Measurements from ENCODE around the gene TEKTIP1.
"Not testable (repeated sequence)": the region's sequence is repeated elsewhere in the genome, so short reads cannot be mapped to it uniquely, and the experiment has no call there.

Gene TEKTIP1

DNA sequence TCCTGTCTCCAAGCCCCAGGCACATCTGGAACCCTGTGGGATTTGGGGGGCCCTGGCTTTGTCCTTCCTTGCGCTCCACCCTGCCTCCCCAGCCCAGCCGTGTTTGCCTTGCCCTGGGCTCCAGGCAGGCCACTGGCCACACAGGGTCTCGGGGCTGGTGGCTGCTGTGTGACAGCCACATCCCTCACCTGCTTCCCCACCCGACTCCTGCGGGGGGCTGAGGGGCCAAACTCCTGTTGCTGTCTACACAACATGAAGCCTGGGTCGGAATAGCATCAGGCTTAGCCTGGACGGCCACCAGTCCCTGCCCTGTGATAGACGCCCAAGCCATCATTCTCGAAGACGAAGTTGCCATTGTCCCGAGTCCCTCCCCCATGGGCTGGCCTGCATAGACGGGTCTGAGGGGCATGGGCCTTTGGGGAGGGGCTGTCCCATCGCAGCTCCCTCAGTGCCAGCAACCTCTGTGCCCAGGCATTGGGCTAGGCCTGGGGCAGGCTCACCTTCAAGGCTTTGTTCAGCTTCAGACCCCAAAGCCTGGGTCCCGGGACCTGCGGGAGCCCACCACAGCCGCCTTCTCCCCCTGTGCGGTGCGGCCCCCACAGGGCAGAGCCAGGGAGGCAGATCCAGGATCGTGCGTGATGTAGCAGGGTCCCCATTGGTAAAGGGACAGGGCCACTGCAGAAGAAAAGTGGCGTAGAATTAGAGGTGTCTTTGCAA is 15.5 kb upstream of the TEKTIP1 start:
- DNase-seq (ENCODE audit: low read depth) = no peak

DNA sequence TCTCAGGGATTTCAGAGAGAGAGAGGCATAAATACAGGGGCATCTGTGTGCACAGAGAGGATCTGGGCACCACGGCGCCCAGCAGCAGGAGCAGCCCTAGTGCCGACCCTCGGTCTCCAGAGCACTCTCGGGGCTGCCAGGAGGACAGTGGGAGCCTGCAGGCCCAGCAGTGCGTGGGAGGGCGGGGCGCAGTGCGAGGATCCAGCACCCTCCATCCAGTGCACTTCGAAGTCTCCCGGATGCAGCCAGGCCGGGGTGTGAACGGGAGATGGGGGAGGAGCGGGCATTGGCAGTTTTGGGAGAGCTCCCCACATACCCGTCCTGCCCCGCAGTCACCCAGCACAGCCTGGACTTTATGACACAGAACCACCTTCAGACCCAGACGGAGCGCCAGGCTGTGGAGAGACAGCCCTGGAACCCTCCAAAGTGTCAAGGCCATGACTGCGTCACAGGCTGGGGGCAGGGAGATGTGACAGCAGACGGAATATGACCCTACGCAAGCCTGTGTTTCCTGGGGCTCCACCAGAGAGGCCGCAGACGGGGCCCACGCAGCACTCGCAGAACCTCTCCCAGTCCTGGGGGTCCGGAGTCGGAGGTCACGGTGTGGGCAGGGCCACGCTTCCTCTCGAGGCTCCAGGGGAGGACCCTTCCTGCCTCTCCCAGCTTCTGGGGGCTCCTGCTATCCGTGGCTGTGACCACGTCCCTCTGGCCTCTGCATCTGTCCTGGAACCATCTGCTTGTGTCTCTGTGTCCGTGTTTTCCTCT is 14.7 kb upstream of the TEKTIP1 start:
- DNase-seq (ENCODE audit: low read depth) = no peak

DNA sequence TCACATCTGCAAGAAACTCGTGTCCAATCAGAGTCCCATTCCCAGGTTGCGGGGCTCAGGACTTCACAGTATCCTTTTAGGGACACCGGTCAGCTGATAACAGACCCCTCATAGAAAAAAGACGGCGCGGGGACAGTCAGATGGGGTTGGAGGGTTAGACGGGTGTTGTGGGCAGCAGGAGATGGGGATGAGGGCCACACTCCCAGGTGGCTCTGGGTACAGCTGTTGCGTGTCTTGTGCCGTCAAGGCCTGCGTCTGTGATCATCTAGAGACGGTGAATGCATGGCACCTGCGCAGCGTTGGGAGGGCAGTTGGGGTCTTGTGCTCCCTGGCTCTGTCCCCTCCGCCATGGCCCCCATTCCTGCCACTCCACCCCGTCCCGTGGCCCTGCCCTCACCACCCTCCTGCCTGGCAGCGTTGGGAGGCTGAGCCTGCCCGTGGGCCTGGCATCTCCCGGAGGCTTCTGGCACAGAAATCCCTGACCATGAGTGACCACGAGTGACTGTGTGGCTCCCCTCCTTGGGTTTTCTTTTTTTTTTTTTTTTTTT is 14.0 kb upstream of the TEKTIP1 start:
- DNase-seq (ENCODE audit: low read depth) = no peak

DNA sequence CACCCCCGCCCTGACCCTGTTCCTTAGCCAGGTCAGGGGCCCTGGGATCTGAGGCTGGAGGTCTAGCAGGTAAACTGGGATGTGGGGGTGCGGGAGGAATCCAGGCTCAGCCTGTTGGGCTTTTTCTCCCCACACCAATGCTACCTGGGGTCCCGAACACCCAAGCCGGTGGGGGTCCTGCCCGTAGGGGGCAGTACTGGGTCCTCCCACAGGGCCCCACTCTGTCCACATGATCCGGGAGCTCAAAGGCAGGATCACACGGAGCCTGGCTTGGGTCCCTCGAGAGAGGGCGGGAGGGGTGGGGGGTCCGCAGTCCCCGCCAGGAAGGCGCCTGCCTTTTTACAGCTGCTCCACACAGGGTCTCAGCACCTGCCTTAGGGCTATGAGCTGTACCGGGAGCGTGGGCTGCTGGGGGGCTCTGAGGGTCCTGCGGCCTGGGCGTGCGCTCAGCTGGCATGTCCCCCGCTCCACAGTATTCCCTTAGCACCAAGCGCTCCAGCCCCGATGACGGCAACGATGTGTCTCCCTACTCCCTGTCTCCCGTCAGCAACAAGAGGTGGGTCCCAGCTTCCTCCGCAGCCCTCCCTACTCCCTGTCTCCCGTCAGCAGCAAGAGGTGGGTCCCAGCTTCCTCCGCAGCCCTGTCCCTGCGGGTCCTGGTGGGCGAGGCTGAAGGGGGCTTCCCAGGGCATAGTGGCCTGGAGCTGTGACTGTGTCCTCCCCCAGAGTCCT is 12.3 kb upstream of the TEKTIP1 start:
- no peak for DNase-seq (ENCODE audit: low read depth)

DNA sequence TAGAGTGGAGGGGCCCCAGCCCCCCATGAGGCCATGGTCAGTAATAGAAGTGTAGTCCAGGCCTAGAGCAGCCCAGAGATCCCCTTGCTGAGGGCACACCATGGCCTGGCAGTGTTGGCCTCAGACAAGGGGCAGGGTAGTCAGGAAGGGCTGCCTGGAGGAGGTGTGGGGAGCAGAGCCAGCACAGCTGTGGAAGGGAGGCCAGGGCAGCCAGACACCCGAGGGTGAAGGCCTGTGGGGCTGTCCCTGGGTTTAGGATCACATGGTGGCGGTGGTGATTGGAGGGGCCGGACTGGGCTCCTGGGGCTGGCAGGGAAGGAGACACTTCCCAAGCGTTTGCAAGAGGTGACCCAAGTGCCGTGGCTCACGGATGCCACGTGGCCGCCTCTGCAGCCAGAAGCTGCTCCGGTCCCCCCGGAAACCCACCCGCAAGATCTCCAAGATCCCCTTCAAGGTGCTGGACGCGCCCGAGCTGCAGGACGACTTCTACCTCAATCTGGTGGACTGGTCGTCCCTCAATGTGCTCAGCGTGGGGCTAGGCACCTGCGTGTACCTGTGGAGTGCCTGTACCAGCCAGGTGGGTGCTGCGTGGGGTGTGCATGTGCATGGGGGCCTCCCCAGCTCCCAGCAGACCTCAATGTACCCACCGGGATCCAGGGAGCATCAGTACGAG is 11.6 kb upstream of the TEKTIP1 start:
- DNase-seq (ENCODE audit: low read depth) = no peak

DNA sequence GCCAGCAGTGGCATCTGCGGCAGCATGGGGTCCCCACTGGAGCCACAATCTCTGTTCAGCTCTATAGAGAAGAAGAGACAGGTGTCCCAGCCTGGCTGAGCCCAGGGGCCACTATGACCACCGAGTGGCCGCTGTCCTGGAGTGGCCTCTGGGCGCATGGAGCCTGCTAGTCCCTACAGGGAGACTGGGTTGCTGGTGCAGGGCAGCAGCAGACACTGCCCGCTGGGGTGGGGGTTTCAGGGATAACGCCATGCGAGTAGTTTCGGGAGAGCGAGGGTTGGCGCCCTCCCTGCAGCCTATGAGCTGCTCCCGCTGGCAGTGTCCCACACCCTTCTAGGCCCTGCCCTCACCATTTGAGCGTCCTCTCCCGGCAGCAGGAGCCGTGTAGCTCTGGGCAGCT is 10.9 kb upstream of the TEKTIP1 start:
- no peak for DNase-seq (ENCODE audit: low read depth)

DNA sequence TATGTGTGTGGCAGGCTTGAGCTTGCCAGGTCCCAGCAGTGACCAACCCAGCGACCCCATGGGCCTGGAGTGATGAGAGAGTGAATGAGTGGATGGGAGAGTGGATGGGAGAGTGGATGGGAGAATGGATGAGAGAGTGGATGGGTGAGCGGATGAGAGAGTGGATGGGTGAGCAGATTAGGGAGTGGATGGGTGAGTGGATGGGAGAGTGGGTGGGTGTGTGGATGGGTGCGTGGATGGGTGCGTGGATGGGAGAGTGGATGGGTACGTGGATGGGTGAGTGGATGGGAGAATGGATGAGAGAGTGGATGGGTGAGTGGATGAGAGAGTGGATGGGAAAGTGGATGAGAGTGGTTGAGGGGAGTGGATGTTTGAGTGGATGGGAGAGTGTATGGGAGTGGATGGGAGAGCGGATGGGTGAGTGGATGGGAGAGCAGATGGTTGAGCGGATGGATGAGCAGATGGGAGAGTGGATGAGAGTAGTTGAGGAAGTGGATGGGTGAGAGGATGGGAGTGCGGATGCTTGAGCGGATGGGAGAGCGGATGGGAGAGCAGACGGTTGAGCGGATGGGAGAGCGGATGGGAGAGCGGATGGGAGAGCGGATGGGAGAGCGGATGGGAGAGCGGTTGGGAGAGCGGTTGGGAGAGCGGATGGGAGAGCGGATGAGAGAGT is 10.3 kb upstream of the TEKTIP1 start:
- no peak for DNase-seq (ENCODE audit: low read depth)

DNA sequence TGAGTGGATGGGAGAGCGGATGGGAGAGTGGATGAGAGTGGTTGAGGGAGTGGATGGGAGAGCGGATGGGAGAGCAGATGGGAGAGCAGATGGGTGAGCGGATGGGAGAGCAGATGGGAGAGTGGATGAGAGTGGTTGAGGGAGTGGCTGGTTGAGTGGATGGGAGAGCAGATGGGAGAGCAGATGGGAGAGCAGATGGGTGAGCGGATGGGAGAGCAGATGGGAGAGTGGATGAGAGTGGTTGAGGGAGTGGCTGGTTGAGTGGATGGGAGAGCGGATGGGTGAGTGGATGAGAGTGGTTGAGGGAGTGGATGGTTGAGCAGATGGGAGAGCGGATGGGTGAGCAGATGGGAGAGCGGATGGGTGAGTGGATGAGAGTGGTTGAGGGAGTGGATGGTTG is 9.7 kb upstream of the TEKTIP1 start:
- not testable (repeated sequence) for DNase-seq (ENCODE audit: low read depth)

DNA sequence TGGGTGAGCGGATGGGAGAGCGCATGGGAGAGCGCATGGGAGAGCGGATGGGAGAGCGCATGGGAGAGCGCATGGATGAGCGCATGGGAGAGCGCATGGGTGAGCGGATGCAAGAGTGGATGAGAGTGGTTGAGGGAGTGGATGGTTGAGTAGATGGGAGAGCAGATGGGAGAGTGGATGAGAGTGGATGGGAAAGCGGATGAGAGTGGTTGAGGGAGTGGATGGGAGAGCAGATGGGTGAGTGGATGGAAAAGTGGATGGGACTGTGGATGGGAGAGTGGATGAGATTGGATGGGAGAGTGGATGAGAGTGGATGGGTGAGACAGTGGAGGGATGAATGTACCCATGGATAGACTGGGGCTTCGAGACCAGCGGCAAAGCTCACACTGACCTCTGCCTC is 8.6 kb upstream of the TEKTIP1 start:
- no peak for DNase-seq (ENCODE audit: low read depth)

DNA sequence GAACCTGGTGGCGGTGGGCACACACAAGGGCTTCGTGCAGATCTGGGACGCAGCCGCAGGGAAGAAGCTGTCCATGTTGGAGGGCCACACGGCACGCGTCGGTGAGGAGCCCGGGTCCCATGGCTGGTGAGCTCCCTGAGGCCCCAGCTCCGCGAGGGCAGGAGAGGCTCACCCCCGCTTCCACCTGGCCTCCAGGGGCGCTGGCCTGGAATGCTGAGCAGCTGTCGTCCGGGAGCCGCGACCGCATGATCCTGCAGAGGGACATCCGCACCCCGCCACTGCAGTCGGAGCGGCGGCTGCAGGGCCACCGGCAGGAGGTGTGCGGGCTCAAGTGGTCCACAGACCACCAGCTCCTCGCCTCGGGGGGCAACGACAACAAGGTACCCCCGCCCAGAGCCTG is 7.3 kb upstream of the TEKTIP1 start:
- DNase-seq (ENCODE audit: low read depth) = no peak

DNA sequence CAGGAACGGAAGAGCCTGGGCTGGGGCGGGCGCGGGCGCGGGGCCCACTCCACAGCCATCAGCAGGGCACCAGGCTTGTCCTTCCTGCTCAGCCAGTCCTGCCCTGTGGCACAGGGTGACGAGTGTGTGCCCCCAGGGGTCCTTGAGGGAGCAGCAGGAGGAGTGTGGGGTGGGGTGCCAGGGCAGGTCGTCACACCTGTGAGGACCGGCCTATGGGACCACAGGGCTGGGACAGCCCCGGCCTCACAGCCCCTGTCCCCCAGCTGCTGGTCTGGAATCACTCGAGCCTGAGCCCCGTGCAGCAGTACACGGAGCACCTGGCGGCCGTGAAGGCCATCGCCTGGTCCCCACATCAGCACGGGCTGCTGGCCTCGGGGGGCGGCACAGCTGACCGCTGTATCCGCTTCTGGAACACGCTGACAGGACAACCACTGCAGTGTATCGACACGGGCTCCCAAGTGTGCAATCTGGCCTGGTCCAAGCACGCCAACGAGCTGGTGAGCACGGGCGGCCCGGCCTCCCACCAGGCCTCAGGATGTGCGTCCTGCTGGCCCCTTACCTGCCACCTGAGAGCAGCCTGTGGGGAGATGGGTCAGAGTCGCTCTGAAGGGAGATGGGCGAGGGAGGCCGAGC is 6.7 kb upstream of the TEKTIP1 start:
- DNase-seq (ENCODE audit: low read depth) = no peak

DNA sequence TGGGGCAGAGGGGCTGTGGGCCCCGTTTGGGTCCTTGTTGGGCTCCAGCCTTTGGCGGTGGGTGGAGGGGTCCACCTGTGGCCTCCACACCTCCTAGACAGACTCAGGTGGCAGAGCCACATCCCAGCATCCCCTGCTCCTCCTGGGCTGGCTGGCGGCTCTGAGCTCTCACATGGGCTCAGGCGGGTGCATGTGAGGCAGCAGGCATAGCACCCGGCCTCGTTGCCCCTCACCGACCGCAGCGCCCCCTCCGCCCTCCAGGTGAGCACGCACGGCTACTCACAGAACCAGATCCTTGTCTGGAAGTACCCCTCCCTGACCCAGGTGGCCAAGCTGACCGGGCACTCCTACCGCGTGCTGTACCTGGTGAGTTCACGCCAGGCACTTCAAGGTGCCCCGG is 5.9 kb upstream of the TEKTIP1 start:
- no peak for DNase-seq (ENCODE audit: low read depth)

DNA sequence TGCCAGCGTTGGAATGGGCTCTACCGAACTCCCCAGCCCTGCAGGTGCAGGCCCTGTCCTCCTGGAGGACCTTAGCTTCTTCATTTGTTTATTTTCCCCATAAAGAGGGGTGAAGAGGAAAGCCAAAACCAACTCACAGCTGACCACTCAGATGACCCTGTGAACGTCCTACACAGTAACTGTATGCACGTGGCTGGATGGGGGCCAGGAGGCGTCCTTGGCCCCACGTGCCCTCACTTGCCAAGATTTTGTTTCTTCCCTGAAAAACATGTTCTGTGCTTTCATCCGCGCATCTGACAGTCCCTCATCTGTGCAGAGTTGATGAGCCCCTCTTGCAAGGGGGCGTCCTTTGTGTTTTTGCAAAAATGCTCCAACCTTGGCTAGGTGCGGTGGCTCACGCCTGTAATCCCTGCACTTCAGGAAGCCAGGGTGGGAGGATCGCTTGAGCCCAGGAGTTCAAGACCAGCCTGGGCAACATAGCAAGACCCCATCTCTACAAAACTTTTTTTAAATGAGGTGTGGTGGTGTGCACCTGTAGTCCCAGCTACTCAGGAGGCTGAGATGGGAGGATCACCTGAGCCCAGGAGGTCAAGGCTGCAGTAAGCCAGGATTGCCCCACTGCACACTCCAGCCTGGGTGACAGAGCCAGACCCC is 5.3 kb upstream of the TEKTIP1 start:
- DNase-seq (ENCODE audit: low read depth) = no peak

DNA sequence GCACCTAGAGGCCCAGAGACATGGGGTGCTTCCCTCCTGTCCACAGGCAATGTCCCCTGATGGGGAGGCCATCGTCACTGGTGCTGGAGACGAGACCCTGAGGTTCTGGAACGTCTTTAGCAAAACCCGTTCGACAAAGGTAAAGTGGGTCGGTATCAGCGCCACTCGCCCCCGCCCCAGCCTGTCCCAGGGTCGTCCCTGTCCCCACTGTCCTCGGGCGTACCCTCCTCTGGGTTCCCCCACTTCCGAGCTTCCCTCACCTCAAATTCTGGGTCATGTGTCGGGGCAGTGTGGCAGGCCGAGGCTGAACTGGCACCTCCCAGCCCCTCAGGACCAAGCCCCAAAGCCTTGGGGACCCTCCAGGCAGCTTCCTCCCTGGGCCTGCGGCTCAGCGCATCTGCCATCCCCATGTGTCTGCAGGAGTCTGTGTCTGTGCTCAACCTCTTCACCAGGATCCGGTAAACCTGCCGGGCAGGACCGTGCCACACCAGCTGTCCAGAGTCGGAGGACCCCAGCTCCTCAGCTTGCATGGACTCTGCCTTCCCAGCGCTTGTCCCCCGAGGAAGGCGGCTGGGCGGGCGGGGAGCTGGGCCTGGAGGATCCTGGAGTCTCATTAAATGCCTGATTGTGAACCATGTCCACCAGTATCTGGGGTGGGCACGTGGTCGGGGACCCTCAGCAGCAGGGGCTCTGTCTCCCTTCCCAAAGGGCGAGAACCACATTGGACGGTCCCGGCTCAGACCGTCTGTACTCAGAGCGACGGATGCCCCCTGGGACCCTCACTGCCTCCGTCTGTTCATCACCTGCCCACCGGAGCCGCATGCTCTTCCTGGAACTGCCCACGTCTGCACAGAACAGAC is 4.4 kb upstream of the TEKTIP1 start:
- no peak for DNase-seq (ENCODE audit: low read depth)

DNA sequence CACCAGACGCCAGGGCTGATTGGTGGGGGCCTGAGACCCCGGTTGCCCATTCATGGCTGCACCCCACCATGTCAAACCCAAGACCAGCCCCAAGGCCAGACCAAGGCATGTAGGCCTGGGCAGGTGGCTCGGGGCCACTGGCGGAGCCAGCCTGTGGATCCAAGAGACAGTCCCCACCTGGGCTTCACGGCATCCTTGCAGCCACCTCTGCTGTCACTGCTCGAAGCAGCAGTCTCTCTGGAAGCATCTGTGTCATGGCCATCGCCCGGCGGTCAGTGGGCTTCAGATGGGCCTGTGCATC is 3.8 kb upstream of the TEKTIP1 start:
- no peak for DNase-seq (ENCODE audit: low read depth)

DNA sequence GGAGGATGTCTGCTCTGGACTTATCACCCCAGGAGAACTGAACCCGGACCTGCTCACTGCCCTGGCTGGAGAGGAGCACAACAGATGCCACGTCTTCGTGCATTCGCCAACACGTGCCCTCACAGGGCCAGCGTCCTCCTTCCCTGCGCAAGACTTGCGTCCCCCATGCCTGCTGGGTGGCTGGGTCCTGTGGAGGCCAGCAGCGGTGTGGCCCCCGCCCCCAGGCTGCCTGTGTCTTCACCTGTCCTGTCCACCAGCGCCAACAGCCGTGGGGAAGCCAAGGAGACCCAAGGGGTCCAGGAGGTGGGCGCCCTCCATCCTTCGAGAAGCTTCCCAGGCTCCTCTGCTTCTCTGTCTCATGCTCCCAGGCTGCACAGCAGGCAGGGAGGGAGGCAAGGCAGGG is 3.4 kb upstream of the TEKTIP1 start:
- no peak for DNase-seq (ENCODE audit: low read depth)

DNA sequence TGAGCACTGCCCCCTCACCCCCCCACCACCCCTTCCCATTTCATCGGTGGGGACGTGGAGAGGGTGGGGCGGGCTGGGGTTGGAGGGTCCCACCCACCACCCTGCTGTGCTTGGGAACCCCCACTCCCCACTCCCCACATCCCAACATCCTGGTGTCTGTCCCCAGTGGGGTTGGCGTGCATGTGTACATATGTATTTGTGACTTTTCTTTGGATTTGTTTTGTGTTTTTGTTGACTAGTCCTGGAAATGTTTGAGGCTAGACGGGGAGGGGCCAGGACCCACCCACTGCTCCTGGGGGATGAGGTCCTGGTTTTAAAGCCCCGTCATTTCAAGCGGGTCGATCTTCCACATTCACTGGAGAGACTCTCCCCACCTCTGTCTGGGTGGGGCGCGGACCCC is 3.0 kb upstream of the TEKTIP1 start:
- DNase-seq (ENCODE audit: low read depth) = no peak

DNA sequence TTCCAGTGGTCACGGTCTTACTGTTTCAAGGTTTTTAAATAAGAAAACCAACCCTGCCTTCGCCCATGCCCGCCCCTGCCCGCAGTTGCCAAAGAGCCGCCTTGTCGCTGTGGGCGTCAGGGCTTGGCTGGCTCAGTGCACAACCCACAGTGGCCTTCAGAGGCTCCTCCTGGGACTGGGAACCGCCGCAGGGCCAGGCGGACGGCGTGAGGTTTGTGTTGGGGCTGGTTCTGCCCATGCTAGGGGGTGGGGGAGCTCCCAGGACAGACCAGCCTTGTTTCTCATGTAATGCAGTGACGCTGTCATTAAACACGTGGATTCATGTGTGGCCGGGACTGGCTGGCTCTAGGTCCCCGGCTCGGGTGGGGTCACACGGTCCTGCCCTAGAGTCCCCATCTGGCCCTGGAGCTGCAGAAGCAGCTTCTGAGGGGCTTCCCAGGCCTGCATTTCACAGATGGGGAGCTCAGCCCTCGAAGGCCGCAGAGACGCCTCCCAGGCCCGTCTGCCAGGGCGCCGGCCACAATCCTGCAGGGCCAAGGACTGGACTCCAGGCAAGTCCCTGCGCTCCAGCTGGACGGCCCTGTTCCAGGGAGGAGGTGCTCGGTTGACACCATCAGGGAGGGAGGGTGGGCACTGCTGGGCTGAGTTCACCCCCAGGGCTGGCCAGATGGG is 2.4 kb upstream of the TEKTIP1 start:
- no peak for DNase-seq (ENCODE audit: low read depth)

DNA sequence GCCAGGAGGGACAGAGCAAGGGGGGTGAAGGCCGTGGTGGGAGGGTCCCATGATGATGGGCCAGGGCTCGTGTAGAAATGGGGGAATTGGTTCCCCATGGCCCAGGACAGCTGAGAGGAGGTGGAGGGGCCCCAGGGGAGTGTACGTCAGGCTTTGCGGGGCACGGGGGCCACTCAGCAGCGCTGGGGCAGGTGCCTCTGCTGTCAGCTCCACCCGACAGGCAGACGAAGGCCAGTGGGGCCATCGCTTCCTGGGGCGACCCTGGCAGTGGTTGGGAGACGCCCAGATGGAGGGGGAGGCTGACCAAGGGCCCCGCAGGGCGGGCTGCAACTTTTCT is 1.9 kb upstream of the TEKTIP1 start:
- DNase-seq (ENCODE audit: low read depth) = no peak
